Stimulated activated CD8-positive, alpha-beta memory T cell treated with anti-CD3 and anti-CD28 coated beads, Interleukin-4, amount 100 ng/mL, for 4 hours (primary cell): ENCODE measurements around the gene TMEM158.

ENCODE experiments used
- DNase-seq, 2 donors: peaks; one replicate each; pipeline ENCODE4 v3.0.0-alpha.2; 2020; ENCODE audit warnings: low read depth in 2 of 2, low spot score in 1 of 2

TMEM158 gene

DNA sequence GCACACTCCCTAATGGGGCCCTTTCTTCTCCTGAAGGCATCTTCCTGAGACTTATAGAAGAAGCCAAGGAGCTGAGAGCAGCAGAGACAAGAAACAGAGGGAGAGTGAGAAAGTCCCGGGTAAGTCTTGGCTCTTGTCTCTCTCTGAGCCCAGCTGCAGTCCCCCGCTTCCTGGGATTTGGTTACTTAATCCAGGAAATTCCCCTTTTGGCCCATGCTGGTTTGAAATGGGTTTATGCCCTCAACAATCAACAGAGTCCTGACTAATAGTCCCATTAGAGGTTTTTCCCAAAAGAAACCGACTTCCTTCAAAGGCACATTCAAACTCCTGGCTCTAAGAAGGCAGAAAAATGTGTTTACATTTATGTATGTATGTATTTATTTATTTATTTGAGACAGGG is 22.0 kb downstream of the TMEM158 start:
- DNase-seq: no peak

DNA sequence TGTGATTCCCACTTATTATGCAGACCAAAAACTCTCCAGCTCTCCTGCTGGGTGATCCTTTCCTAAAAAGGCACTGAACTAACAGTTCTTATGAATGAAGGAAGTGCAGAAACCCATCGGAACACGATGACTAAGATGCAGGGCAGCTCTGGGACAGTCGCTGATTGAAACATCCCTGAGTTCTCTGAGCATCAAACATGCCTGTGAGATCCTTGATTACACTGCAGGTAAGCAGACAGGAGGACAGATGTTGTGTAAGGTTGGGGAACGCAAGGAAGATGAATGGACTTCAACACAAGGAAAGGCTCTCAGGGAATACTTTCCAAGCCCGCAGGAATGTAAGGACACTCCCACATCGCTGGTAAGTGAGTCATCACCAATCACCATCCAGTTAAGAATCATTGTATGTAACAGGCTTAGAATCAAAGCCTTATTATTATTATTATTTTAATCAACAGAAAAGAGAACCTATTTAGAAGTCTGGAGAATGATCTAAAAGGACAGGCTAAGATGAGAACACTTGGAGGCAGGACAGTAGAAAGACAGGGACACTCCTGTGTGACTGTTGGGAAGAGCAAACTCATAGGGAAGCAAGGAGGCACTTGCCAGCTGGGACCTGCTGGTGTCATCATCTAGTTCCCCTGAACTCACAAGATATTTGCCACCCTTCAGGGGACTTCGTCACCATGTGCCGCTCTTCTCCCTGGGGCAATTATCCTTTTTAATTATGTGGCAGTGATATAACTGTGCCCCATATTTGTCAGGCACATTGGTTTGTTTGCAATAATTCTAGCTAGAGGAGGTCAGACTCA is 26.0 kb downstream of the TMEM158 start:
- no peak for DNase-seq

DNA sequence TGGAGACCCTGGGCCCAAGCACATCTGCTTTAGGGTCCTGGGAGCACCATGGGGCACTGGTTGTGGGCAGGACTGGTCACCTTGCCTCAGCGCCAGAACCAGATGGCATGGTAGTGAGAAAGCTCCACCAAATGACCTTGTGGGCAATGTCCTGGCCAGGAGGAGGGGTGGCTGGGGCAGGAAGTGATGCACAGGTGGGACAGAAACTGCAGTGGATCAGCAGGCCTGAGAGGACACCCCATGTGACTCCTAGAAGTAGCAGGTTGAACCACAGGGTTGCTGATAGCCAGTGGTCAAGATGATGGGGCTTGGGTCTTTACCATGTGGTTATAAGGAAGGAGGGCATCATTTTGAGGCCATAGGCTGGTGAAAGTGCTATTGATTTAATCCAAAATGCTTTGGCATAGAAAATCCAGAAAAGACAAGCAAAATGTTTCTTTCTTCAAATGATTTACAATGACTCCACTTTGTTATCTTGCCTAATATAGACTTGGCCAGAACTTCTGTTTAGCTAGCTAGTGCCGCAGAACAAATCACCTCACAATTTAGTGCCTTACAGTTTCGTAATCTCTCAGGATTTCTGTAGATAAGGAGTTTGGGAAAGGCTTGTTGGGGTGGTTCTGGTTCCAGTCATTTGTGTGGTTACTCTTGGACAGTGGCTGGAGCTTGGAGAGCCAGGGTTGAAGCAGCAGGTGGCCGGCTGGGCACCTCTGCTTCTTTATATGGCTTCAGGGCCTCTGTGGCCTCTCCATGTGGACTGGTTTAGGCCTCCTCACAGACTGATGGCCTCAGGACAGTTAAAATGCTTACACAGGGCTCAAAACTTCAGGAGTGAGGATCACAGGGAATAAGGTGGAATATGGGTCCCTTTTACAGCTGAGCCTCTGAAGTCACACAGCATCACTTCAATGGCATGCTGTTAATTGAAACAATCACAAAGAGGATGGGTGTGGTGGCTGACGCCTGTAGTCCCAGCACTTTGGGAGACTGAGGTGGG is 27.5 kb downstream of the TMEM158 start:
- no peak for DNase-seq

DNA sequence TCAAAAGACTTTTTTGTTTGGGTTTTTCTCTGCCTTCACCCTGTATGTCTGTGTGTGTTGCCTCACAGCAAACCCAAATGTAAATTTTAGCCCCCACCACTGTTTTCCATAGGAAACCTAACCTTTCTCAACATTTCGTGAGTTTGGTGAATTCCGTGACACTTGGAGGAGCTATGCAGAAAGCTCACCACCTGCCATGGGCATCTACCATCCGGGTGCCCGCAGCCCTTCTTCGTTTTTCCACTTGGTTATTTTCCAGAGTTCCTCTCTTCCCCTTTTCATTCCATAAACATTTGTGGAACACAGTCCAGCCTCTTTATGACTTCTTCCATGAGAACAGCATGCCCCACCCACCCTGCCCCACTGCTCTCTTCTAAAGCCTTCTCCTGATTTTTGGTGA is 31.3 kb downstream of the TMEM158 start:
- DNase-seq: no peak

DNA sequence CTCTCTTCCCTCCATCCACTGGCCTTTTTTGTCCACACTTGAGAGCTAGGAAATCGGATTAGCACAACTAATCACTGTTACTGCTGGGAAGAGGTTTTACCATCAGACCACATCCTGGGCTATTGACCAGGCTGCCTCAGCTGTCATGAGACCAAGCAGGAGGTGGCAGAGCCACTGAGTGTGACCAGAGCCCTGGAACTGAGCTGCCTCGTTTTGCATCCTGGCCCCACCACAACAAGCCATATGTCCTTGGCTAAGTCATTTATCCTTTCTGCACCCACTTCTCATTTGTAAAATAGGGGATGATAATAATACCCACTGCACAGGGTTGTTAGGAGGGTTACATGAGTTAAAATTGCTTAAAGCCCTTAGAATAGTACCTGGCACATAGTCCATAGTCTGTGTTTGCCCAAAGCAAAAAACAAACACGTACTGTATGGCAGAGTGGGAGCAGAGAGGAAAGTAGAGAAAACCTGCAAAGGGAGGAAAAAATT is 34.1 kb downstream of the TMEM158 start:
- no peak for DNase-seq

DNA sequence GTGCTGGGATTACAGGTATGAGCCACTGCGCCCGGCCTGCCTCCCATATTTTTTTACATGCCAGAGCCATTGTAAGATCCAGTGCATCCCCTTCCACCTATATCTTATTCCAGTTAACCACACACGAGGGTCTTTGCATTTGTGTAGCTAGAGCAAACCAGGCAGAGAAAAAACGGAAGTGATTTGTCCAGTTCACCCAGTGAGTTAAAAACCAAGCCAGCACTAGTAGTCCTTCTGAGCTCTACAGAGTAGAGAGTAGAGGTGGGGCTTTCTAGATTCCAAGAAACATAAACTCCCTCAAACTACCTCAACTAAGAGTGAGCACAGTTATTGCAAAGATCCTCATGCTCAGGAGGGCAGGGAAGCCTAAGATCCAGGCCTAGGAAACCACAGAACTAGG is 34.7 kb downstream of the TMEM158 start:
- DNase-seq: no peak

DNA sequence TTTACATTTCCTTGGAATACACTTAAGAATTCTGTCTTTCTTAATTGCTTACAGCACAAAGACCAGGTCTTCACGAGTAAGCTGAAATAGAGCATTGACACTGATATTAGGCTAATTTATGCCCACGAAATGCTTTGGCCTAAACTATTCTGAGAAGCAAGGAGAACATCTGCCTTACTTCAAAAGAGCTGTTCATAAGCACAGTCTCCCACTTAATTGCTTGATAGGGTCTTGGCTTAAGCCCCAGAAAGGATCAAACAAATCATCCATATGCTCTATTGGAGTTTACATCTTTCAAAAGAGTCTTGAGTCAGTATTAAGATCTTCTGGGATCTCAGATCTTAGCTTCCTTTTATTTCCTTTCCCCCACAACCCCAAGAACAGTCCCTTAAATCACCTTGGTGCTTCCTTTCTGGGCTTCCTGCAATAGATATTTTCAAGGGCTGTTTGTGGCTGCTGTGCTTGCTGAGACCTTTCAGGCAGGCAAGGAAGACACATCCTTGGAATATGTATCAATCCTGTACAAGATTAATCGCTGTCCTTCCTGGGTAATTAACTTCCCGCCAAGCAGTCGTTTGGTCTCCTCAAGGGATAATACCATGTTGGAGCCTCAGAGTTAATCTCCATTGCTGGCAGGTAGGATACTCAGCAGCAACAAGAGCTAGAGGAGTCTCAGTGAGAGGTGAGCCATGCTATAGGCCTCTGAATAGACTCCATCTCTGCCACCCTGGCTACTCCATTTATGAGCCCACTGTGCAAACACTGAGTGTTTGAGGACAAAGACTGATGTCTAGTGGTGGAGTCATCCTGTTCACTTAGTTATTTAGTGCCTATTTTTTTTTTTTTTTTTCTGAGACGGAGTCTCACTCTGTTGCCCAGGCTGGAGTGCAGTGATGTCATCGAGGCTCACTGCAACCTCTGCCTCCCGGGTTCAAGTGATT is 37.1 kb downstream of the TMEM158 start:
- no peak for DNase-seq

DNA sequence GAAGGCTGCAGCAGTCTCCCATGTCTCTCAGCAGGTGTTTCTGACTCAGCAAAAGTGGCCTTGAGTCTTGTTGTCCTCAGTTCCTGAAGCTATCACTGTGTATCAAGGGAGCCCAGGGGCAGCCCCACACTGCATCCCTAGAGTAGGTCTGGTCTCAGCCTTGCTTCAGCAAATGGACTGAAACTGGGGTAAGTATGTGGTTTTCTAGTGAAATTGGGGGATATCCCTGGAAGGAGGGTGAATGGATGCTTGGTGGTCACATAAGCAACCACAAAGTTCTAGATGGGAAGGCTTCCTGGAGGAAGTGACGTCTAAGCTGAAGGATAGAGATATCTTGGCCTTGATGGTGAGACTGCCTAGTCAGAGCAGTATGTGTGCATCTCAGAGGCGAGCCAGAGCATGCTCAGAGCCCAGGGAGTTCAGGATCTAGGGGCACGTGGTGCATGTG is 38.4 kb downstream of the TMEM158 start:
- DNase-seq: no peak

DNA sequence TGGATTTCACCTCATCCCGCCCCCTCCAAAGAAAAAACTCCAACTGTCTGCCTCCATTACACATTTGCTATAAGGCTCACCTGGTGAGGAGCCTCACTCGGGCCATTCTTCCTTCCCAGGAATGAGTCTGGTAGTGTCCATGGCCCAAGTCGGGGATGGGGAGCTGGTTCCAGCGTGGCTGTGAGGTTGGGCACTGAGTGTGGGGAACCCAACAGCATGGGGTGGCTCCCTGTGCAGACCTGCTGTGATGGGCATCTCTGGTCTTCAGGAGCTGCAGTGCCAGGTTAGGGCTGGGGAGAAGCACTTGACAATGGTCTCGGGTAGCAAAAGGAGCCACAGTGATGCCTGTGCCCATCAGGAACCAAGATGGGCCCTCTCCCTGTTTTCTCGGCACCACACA is 39.2 kb downstream of the TMEM158 start:
- DNase-seq: no peak

DNA sequence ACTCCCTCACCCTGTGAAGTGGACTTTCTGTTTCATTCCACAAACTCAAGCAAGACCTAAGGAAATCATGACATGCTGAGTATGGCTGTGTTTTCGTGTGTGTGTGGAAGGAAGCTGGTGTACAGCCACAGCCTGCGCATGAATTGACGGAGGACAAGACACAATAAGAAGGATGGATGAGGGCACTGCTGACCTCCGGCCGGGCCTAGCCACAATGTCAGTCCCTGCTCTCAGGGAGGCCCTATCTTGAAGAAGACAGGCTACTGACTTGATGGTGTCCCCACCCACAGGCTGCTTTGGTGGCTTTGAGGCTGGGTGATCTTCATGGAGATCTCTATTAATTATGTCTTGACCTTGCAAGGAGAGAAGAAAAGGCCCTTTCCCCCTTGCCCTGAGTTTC is 40.6 kb downstream of the TMEM158 start:
- DNase-seq: no peak

DNA sequence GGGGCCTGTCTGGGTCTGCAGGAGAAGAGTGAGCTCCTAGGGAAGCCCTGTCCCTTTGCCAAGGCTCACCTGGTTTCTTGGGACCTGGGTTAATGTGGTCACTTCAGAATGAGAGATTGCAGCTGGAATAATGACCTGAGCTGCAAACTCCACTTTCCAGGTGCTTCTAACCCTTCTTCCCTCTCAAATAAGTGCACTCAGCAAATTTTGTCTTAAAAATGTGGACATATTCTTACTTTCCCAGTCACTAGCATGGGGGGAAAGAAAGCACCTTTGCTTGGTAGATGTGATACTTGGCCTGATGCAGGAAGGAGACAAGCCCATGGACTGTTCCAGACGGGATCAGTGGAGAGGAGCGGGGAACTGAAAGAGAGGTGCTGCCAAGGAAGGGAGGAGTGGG is 41.0 kb downstream of the TMEM158 start:
- DNase-seq: no peak

DNA sequence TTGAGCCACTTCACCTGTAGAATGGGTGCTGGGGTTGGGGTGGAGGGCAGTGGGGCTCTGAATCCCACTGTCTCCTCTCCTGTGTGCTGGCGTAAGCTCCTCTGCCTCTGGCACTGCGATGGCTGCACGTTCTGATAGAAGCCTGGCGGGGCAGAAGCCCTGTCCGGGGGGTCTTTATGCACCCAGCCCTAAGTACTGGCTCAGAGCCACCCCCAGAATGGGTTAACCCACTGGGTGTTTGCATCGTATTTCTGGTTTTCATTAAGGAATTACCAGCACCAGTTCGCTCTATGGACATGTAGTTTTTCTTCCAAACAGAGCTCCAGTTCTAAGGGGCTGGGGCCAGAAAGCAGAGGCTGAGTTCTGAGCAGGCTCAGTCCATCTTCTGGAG is 42.2 kb downstream of the TMEM158 start:
- DNase-seq: no peak

DNA sequence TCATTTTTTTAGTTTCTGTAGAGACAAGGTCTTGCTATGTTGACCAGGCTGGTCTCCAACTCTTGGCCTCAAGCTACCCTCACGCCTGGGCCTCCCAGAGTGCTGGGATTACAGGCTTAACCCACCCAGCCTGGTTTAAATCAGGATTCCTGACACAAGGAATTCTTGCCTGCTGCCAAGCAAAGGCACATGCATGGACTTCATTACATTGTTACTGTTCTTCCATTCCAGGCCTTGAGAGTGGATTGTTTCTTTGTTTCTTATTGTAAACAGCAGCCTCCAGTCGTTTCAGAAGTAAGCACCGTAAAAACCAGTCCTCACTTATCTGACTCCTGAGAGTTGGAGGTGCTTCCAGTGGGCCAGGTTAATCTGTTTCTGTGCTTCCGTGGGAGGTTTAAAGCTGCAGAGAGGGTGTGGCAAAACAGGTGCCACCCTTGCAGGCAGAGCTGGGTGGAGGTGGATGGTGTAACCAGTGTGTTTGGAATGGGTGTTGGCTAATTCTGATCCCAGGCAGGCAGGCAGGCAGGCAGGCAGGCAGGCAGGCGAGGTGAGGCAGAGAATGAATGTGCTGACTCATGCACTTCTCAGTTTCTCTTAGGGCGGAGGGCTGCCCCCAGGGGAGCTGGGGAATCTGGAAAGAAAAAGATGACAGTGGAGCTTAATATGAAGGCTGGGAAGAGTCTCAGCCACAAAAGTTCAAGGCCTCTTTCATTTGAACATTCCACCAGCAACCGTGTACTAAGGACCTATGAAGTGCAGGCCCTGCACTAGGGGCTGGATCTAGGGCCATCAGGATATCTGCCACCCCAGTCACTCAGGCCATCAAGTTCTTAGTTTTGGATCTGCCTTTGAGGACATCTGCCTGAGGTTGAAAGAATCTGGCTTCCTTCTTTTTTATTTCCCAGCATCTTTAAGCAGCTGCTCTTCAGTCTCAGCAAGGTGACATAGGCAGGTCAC is 42.9 kb downstream of the TMEM158 start:
- DNase-seq: no peak

DNA sequence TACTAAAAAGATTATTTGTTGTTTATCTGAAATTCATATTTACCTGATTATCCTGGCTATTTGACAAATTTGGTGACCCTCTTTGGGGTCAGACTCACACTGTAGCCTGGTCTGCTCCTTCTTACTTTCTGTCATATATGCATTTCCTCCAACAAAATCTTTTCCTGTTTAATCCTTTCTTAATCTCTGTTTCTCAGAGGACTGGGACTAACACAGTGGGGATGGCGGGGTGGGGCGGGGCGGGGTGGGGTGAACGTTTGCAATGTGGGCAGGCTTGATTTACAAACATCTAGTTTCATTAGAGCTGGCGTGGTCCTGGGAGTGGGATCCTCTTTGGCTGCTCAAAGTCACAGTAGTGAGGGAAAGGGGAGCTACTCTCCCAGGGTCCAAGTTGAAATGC is 44.6 kb downstream of the TMEM158 start:
- DNase-seq: no peak

DNA sequence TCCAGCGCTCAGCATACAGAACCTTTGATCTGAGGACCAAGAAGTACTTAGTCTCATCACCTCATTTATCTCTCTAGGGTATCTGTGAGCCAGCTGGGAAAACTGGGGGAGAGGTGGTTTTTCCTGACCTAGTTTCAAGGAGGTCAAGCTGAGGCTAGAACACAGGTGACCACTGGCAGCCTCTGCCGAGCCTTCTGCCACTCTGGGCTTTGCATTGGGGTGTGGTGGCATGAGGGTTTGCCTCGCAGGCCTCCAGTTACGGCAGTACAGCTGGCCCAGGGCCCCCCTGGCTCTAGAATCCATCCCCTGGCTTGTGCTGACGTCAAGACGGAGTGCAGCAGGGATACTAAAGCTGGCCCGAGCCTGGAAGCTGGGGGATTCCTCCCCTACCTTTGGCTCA is 45.2 kb downstream of the TMEM158 start:
- DNase-seq: no peak

DNA sequence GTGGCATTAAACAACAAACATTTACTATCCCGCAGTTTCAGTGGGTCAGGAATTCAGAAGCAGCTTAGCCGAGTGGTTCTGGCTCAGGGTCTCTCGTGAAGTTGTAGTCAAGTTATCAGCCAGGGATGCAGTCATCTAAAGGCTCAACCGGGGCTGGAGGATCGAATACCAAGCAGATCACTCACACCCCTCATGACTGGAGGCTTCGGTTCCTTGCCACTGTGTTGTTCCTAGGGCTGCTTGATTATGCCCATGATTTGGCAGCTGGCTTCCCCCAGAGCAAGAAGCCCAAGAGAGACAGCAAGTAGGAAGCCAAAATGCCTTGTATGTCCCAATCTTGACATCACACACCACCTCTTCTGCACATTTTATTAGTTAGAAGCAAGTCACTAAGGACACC is 46.0 kb downstream of the TMEM158 start:
- no peak for DNase-seq

DNA sequence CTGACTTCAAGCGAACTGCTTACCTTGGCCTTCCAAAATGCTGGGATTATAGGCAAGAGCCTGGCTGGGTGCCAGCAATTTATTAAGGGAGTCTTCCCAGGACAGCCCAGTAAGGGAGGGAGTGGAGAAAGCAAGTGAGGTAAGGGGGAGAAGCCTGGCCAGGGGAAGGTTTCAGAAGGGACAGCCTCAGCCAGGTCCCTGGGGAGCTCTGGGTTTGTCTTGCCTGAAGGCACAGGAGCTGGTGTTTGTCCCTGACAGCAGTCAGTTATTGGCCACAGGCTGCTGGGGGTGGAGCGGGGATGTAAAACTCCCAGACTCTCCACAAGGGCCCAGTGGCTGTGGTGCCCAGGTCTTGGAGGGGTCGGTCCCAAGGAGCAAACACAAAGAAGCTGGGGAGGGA is 46.9 kb downstream of the TMEM158 start:
- no peak for DNase-seq

DNA sequence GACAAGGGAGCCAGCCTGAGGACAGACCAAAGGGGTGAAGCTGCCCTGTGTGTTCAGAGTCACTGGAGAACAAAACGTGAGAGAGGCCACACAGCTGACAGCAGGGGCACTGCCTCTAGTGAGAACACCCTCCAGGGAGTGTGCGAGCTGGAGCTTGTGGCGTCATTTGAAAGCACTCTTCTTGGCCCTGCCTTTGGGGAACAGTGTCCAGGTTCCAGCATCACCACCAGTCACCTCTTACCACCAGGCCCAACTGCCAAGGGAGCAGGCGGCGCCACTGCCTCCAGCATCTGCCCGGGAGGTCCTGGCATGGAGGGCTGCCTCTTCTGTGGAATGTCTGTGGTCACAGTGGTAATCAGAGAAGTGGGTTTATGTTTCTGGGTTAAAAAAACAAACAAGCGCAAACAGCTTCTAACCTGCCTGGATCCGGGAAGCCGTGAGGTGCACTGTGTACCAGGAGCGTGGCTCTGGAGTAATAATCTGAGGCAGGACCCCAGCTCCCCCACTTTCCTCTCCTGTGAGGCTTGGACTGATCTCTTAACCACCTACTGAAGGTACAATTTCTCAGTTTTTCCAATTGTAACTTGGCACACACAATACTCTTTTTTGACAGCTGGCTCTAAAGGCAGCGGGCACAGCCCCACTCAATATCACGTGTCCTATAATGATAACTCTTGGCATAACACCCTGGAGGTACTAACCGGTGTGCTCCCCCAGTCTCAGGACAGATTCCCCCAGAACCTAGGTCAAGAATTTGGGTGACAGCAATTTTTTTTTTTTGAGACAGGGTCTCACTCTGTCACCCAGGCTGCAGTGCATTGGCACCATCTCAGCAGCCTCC is 47.7 kb downstream of the TMEM158 start:
- no peak for DNase-seq

DNA sequence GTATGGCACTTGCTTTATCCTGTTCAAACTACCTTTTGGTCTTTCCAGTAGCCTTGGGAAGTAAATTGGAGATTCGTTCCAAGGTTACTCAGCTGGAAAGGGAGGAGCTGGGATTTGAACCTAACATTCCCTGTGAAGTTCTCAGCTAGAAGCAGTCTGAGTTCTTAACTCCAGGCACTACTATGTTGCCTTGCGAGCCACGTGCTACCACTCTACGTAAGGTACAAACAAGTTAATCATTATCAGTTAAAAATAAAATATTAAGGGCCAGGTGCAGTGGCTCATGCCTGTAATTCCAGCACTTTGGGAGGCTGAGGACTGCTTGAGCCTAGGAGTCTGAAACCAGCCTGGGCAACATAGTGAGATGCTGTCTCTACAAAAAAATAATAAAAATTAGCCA is 49.2 kb downstream of the TMEM158 start:
- no peak for DNase-seq
